NCI-H526 treated with DMSO at 0.1 percent for 48 hours (cell line): ENCODE measurements around the gene NYNRIN.
A peak's percentile ranks its signal among the peaks of the same experiment; 100 is the strongest.
"Not testable (repeated sequence)": the region's sequence is repeated elsewhere in the genome, so short reads cannot be mapped to it uniquely, and the experiment has no call there.

Experiments
- DNase-seq: peaks from one replicate; lab custom pipeline; 2025; lab: John Stamatoyannopoulos, UW

Gene NYNRIN

DNA sequence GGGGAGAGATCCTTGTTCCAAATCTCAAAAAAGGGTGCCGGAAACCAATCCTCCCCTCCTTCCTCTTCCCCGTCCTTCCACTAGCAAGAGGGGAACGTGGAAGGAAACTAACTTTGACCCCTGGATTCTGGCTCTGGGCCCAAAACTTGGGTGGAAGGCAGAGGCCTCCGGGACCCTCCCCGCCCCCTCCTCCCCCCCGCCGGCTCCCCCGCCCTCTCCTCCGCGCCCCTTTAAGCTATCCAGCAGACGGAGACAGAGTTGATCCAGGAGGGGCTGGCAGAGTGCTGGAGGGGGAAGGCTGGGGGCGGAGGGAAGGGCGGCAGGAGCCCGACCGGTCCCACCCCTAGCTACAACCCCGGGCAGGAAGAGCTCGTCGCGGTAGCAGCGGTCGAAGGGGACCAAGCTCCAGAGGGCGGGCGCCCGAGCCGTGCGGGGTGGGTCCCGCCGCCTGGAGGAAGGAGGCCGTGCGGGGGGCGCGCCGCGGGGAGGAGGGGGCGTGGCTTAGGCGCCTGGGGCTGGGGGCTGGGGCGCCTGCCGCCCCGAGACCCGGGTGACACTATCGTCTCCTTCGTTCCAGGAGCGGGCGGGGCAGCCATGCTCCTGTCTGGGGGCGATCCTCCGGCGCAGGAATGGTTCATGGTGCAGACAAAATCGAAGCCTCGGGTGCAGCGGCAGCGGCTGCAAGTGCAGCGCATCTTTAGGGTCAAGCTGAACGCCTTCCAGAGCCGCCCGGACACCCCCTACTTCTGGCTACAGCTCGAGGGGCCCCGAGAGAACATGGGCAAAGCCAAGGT lies at the start of gene NYNRIN:
Gene NYNRIN, plus strand, starts transcription at position 351 of the 794 bp plus-strand sequence. Its CDS starts 244 bp downstream, at position 595.
- no peak for DNase-seq

DNA sequence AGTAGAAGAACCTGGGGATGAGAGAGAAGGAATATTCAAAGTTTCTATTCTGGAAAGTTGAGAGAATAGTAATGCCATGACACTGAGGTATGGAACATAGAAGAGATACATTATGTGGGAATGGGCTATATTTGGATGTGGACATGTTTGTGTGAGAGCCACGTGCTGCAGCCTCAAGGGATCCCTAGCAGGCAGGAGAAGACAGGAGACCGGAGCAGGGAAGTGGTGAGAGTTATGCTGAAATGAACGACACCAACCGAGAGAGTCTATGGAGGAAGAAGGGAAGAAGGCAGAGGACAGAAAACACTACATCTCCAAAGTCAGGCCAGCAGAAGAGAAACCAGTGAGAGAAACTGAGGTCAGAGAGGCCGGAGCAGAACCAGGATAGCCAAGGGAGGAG lies 49.1 kb upstream of the NYNRIN start:
- DNase-seq, result no peak

- peak; percentile 6 for DNase-seq
Measured at GRCh38 chr14:24351517-24351916, 47.3 kb upstream of the NYNRIN start.

DNA sequence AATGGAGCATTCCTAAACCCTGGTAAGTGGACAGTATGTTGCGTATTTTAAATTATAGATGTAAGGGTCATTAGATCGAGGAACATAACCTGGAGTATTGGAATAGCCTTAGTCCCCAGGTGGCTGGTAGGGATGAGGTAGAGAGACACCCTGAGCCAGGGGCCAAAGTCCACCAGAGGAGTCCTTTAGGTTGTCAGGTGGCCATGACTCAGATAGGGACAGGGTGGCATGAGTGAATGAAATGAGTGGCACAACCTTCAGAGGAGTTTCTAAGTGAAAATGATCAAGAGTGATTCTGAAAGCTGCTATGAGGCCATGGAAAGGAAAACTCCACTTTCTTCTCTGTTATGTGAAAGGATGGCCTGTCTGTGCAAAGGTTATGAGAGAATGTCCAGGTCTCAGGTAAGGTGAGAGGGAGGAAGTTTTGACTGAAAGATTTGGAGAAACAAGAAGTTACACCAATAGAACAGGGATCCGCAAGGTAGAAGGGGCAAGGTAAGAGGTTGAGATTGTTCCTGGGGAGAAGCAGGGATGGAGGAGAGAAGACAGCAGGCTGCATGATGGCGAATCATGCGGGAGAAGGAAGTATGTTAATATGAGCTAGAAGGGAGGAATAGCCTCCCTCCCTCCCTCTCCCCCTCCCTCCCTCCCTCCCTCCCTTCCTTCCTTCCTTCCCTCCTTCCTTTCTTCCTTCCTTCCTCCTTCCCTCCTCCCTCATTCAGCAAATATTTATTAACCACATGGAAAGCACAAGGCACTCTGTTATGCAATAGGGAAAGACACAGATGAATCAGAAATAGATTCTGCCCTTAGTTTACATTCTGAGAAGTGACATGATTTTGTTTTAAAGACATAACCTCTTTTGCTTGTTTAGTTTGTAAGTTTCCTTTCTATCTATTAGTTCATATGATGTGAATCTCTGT lies 45.0 kb upstream of the NYNRIN start:
- DNase-seq, result no peak

DNA sequence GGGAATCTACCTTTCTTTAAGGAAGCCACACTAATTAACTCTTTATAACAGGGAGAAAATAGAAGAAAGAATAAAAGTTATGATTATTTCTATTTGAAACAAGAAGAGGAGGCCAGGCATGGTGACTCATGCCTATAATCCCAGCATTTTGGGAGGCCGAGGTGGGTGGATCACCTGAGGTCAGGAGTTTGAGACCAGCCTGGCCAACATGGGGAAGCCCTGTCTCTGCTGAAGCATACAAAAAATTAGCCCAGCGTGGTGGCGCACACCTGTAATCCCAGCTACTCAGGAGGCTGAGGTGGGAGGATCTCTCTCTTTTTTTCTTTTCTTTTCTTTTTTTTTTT lies 44.3 kb upstream of the NYNRIN start:
- DNase-seq, result not testable (repeated sequence)

DNA sequence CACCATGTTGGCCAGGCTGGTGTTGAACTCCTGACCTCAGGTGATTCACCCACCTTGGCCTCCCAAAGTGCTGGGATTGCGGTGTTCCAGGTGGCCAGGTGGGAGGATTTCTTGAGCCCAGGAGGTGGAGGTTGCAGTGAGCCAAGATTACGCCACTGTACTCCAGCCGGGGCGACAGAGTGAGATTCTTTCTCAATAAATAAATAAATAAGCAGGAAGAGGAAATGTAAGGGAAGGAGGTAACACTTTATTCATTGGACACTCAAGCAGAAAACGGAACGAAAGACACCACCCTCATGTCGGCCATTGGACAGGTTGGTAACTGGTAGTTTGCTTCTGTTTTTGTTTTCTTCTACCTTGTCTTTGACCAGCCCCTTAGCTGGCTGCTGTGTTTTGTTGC lies 43.8 kb upstream of the NYNRIN start:
- no peak for DNase-seq

DNA sequence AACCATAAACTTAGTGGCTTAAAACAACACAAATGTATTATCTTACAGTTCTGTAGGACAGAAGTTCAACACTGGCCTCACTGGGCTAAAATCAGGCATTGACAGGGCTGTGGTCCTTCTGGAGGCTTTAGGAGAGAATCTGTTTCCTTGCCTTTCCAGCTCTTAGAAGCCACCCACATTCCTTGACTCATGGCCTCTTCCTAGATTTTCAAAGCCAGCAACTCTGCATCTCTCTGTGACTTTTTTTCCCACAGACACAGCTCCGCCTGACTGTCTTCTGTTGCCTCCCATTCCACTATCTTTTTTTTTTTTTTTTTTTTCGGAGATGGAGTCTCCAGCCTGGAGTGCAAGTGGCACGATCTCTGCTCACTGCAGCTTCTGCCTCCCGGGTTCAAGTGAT lies 42.6 kb upstream of the NYNRIN start:
- no peak for DNase-seq

DNA sequence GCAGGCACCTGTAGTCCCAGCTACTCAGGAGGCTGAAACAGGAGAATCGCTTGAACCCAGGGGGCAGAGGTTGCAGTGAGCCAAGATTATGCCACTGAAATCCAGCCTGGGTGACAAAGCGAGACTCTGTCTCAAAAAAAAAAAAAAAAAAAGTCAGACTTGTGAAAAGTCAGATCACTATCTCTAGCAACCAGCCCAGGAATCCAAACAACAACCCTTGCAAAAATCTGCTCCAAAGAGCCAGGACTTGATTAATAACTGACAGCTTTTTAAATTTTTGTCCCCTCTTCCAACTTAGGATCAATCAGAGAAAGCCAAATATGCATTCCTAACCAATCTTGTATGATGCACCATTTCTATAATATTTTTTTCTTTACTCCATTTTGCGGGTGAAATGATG lies 38.5 kb upstream of the NYNRIN start:
- DNase-seq, result no peak

DNA sequence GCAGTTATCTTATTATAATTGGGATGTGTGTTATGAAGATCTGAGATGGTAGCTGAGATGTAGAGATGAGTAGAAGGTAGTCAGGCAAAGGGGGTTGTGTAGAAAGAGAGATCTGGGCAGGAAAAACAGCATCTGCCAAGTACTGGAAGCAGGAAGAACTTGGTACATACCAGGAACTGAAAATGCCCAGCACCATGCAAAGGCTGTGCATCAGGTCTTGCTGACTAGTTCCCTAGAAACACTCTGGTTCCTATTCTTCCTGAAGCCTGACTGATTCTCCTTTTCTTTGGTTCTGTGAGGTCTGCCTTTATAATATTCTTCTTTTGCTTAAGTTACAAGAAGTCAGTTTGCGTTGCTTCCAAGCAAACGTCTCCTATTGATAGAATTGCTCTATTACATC lies 37.5 kb upstream of the NYNRIN start:
- DNase-seq, result no peak

- DNase-seq, result no peak
Measured at GRCh38 chr14:24362241-24362960, 36.4 kb upstream of the NYNRIN start.

GRCh38 chr14:24363401-24363800 lies 35.4 kb upstream of the NYNRIN start:
- no peak for DNase-seq

DNA sequence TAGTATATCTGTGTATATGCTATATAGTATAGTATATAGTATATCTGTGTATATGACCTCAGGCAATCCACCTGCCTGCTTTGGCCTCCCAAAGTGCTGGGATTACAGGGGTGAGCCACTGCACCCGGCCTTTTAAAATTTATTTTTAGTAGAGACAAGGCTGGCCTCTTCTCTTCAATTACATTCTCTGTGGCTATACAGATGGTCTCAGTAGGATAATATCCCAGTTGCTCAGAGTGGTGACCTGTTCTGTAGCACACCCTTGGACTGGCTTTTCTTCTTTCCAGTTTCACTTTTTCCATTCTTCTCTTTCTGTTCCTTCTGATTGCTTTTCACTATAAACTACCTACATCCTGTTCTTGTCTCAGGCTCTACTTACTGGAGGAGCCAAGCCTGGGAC lies 34.0 kb upstream of the NYNRIN start:
- DNase-seq, result no peak

GRCh38 chr14:24365600-24366412 lies 33.0 kb upstream of the NYNRIN start:
- DNase-seq, result peak; percentile 82

DNA sequence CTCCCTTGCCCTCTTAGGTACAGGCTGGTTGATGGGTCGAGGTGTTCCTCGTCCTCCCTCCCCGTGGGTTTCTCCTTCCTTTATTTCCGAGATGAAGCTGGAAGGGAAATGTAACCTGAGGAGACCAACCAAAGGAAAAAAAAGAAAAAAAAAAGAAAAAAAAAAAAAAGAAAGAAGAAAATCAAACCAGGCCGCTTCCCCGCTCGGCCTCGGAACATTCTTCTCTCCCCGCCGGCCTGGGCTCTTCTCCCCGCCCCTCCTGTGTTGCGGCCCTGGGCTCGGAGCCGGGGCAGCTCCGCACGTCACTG lies 32.4 kb upstream of the NYNRIN start:
- DNase-seq, result no peak

DNA sequence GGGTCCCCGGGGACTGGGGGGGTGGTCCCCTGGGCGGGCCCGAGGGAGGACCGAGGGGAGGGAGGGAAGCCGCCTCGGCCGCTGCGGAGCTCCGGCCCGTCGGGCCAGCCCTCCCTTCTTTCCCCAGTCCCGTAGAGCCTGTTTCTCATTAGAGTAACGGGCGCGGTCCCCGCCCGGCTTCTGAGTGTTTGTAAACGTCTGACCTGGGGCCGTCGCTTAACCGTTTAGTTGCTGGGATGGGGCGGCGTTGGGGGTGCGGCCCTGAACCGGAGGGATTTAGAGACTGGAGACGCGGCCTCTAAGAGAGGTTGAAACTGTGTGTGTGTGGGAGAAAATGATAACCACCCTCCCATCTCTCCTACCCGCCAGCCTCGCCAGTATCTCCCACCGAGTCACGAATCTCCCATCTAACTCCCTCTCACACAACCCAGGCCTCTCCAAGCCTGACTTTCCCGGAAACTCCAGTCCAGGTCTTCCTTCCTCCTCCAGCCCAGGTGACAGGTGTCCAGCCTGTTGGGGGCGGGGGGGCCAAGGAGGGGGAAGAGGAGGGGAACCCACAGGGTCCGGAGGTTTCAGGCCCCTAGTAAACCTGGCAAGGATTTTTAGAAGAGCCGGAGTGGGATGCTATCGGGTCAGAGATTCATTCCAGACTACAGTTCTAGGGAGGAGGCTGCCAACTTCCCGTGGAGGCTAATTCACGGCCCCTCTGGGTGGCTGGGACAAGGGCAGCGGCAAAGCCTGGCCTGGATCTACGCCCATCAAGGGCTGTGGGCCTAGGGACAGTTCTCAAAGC lies 31.9 kb upstream of the NYNRIN start:
- DNase-seq, result peak; percentile 98

DNA sequence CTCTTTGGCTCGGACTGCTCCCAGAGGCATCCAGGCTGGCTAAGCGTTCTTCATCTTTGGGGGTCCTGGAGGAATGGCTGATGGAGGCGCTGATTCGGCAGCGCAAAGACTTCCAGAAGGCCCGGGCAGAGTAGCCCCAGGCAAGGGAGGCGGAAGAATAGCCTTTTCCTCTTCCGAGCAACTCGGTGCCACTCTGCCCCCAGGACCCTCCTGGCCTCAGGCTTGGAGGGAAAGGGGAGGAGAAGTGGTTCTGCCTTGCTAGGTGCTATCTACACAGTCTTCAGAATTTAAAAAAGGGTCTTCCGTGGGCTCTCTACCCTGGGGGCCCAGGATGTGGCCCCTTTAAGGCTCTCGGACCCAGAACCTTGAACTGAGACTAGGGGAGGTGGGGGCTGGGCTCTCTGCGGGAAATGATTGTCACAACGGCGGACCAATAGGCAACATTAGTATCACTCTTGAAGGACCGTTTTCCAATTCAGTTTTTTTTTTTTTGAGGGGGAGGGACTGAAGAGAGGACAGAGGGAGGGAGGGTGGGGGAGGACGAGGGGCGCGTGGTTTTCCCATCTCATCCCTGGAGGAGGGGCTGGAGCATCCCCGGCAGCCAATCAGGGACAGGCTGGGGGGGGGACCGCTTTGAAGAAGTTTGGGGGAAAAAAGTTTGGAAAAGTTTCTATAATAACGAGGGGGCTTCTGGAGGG lies 31.1 kb upstream of the NYNRIN start, which contains the start of gene NFATC4:
Gene NFATC4, plus strand, starts transcription at position 671 of the 698 bp plus-strand sequence. CDS start 157 bp downstream, outside the sequence.
- DNase-seq, result peak; percentile 80

DNA sequence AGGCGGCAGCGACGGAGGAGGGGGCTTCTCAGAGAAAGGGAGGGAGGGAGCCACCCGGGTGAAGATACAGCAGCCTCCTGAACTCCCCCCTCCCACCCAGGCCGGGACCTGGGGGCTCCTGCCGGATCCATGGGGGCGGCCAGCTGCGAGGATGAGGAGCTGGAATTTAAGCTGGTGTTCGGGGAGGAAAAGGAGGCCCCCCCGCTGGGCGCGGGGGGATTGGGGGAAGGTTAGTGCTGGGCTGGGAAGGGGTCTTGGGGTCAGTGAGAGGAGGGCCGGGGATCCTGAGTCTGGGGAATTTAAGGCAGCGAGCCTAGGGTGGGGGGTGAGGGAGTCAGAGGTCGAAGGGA lies 30.6 kb upstream of the NYNRIN start:
- DNase-seq, result no peak

DNA sequence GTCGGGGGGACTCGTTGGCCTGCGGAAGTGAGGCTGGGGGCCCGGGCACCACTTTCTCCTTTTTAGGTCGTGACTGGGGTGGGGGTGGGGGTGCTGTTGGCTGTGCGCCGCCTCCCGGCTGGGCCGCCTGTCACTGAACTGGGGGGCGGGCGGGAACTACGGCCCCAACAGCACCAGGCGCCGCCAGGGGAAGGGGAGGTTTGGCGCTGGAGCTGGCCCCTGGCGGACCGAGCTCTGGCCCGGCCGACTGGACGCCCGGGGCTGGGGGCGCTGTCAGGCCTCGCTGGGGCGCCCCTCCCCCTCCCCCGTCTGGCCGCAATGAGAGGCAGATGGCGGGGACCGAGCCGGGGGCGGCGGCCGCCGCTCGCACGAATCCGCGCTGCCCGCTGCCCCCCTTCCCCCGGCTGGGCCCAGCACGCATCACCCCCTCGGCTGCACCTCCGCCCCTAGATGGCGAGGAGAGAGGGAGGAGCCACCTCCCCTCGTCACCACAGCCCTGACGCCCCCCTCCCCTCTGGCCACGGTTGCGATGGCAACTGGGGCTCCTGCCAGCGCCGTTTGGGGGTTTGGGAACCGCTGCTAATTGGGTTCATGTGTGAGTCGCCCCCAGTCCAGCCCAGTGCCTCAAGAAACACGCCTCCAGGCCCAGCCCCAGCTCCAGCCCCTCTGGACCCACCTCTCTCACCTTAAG lies 30.1 kb upstream of the NYNRIN start:
- peak; percentile 23 for DNase-seq

GRCh38 chr14:24369463-24369862 lies 29.3 kb upstream of the NYNRIN start:
- DNase-seq, result no peak
